MM.1S (cell line): ENCODE results near the gene CNPPD1.

ENCODE experiments used
- DNase-seq: peaks from one replicate; pipeline ENCODE4 v3.0.0-alpha.2; 2015
- H2AFZ ChIP-seq: fragments of 300-600 bp; sonication (generic); 2 replicates; pipeline ENCODE4 v1.6.0; 2016; ENCODE audit warnings: antibody characterized with exemption, low read length
- H3F3A ChIP-seq: fragments of 300-600 bp; sonication (generic); 2 replicates; pipeline ENCODE4 v1.6.1; 2016; ENCODE audit warnings: mild to moderate bottlenecking, antibody characterized with exemption, low read length, moderate library complexity, mixed read lengths; ENCODE audit not compliant: insufficient read depth
- H3K27ac ChIP-seq: fragments of 300-600 bp; sonication (generic); 2 replicates; pipeline ENCODE4 v1.5.1; 2016; ENCODE audit warnings: mild to moderate bottlenecking, low read length
- H3K27me3 ChIP-seq: fragments of 300-600 bp; sonication (generic); replicated peaks from 2 replicates; pipeline ENCODE4 v1.6.0; 2016; ENCODE audit warnings: low read length; ENCODE audit not compliant: insufficient read depth
- H3K36me3 ChIP-seq: fragments of 300-600 bp; sonication (generic); replicated peaks from 2 replicates; pipeline ENCODE4 v1.6.1; 2016; ENCODE audit warnings: mild to moderate bottlenecking, low read length, mixed read lengths; ENCODE audit not compliant: insufficient read depth
- H3K4me1 ChIP-seq: fragments of 300-600 bp; sonication (generic); 2 replicates; pipeline ENCODE4 v1.6.1; 2016; ENCODE audit warnings: low read length, mixed read lengths
- H3K4me2 ChIP-seq: fragments of 300-600 bp; sonication (generic); 2 replicates; pipeline ENCODE4 v1.6.0; 2016; ENCODE audit warnings: low read depth, low read length
- H3K4me3 ChIP-seq: fragments of 300-600 bp; sonication (generic); 2 replicates; pipeline ENCODE4 v1.5.1; 2016; ENCODE audit warnings: low read length, mixed read lengths
- H3K79me2 ChIP-seq: fragments of 300-600 bp; sonication (generic); 2 replicates; pipeline ENCODE4 v1.6.1; 2016; ENCODE audit warnings: mixed run types, low read length, mixed read lengths
- H3K9ac ChIP-seq: fragments of 300-600 bp; sonication (generic); 2 replicates; pipeline ENCODE4 v1.6.1; 2016; ENCODE audit warnings: low read length, mixed read lengths
- H3K9me2 ChIP-seq: fragments of 300-600 bp; sonication (generic); replicated peaks from 2 replicates; pipeline ENCODE4 v1.6.1; 2016; ENCODE audit warnings: mild to moderate bottlenecking, low read length, mixed read lengths; ENCODE audit not compliant: insufficient read depth
- H3K9me3 ChIP-seq: fragments of 300-600 bp; sonication (generic); replicated peaks from 2 replicates; pipeline ENCODE4 v1.6.1; 2016; ENCODE audit warnings: mild to moderate bottlenecking, low read length, mixed read lengths; ENCODE audit not compliant: insufficient read depth
- H4K20me1 ChIP-seq: fragments of 300-600 bp; sonication (generic); 2 replicates; pipeline ENCODE4 v1.6.1; 2016; ENCODE audit warnings: mild to moderate bottlenecking, low read length, moderate library complexity, mixed read lengths; ENCODE audit not compliant: insufficient read depth
- EZH2 ChIP-seq: fragments of 300-600 bp; sonication (generic); optimal IDR thresholded peaks from 2 replicates; pipeline ENCODE3; 2017; ENCODE audit warnings: low read depth, mild to moderate bottlenecking, antibody characterized with exemption, low read length, mixed read lengths
- EZH2phosphoT487 ChIP-seq: fragments of 300-600 bp; sonication (generic); IDR thresholded peaks from 2 replicates; pipeline ENCODE4 v1.6.1; 2018; ENCODE audit warnings: antibody characterized with exemption, low read length
- TF ChIP-seq, protein P1 (sequence below): fragments of 300-600 bp; sonication (generic); IDR thresholded peaks from 2 replicates; pipeline ENCODE4 v1.5.1; 2016; ENCODE audit warnings: antibody characterized with exemption, low read length, mixed read lengths

CNPPD1 gene

GRCh38 chr2:219126555-219126954 lies 50.2 kb downstream of the CNPPD1 start:
- no peak for DNase-seq
- no peaks in the 10 kb centered on the region for H3K27me3 ChIP-seq
- no peak overlapping the region for H3K9ac ChIP-seq
- no peak overlapping the region for H3K27ac ChIP-seq
- H3K79me2 ChIP-seq, result no peaks in the 10 kb centered on the region
- no peaks in the 10 kb centered on the region for H3K9me2 ChIP-seq
- TF ChIP-seq EZH2phosphoT487, result no peak
- TF ChIP-seq EZH2, result no peak
- TF ChIP-seq, protein P1, sequence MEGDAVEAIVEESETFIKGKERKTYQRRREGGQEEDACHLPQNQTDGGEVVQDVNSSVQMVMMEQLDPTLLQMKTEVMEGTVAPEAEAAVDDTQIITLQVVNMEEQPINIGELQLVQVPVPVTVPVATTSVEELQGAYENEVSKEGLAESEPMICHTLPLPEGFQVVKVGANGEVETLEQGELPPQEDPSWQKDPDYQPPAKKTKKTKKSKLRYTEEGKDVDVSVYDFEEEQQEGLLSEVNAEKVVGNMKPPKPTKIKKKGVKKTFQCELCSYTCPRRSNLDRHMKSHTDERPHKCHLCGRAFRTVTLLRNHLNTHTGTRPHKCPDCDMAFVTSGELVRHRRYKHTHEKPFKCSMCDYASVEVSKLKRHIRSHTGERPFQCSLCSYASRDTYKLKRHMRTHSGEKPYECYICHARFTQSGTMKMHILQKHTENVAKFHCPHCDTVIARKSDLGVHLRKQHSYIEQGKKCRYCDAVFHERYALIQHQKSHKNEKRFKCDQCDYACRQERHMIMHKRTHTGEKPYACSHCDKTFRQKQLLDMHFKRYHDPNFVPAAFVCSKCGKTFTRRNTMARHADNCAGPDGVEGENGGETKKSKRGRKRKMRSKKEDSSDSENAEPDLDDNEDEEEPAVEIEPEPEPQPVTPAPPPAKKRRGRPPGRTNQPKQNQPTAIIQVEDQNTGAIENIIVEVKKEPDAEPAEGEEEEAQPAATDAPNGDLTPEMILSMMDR, result no peak
- no peaks in the 10 kb centered on the region for H3K4me1 ChIP-seq
- H4K20me1 ChIP-seq, result 0 out of 2 replicates have a peak, but pooled peaks cover 5% of the 10 kb centered on the region
- H3K4me2 ChIP-seq, result no peak overlapping the region
- no peaks in the 10 kb centered on the region for H3K9me3 ChIP-seq
- H3K4me3 ChIP-seq, result no peak overlapping the region
- H3F3A ChIP-seq, result no peaks in the 10 kb centered on the region
- no peaks in the 10 kb centered on the region for H3K36me3 ChIP-seq
- H2AFZ ChIP-seq, result no peak overlapping the region

- DNase-seq, result no peak
- H2AFZ ChIP-seq, result no peak overlapping the region
- H4K20me1 ChIP-seq, result 0 out of 2 replicates have a peak, but pooled peaks cover 5% of the 10 kb centered on the region
- H3K4me1 ChIP-seq, result no peaks in the 10 kb centered on the region
- no peak overlapping the region for H3K27ac ChIP-seq
- no peaks in the 10 kb centered on the region for H3K9me3 ChIP-seq
- no peak overlapping the region for H3K4me3 ChIP-seq
- H3K79me2 ChIP-seq, result no peaks in the 10 kb centered on the region
- H3K36me3 ChIP-seq, result no peaks in the 10 kb centered on the region
- H3F3A ChIP-seq, result no peaks in the 10 kb centered on the region
- H3K27me3 ChIP-seq, result no peaks in the 10 kb centered on the region
- H3K9ac ChIP-seq, result no peak overlapping the region
- no peak for TF ChIP-seq EZH2
- TF ChIP-seq, protein P1, result no peak
- no peak for TF ChIP-seq EZH2phosphoT487
- H3K4me2 ChIP-seq, result no peak overlapping the region
- no peaks in the 10 kb centered on the region for H3K9me2 ChIP-seq
Measured at GRCh38 chr2:219125886-219126270, 50.8 kb downstream of the CNPPD1 start.

DNA sequence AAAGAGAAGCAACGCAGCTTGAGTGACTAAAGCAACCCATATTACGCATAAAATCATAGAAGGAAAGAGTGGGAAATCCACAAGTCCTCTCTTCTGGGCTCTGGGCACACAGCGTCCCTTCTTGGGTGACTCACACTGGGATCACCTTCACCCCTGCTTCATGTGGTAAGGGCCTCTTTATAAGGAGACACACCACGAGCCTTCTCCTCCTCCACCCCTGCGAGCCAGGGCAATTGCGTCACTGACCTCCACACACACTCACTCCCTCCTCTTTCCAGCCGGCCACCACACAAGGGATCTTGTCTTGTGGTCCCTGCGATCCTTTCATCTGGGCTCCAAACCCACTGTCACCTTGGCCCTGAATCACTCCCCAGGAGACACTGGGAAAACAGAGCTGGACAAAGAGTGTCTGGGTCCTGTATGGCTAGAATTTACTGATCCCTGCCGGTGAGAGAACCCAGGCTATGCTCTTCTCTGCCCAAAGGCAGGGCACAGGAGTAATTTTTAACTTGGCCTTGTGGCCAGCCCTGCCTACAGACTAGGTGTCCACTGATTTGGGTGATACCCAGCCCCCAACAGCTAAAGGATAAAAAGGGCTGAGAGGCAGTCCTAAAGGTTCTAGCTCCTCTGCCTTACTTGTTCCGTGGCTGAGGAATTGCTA lies 51.4 kb downstream of the CNPPD1 start:
- DNase-seq, result no peak
- no peaks in the 10 kb centered on the region for H3K9me2 ChIP-seq
- H3K27ac ChIP-seq, result no peak overlapping the region
- H3K9me3 ChIP-seq, result no peaks in the 10 kb centered on the region
- H3K4me3 ChIP-seq, result no peak overlapping the region
- no peak for TF ChIP-seq EZH2phosphoT487
- H3K9ac ChIP-seq, result no peak overlapping the region
- no peaks in the 10 kb centered on the region for H3K4me1 ChIP-seq
- no peaks in the 10 kb centered on the region for H3K36me3 ChIP-seq
- no peak overlapping the region for H3K4me2 ChIP-seq
- no peaks in the 10 kb centered on the region for H3K79me2 ChIP-seq
- H4K20me1 ChIP-seq, result 0 out of 2 replicates have a peak, but pooled peaks cover 5% of the 10 kb centered on the region
- H3K27me3 ChIP-seq, result no peaks in the 10 kb centered on the region
- no peaks in the 10 kb centered on the region for H3F3A ChIP-seq
- no peak overlapping the region for H2AFZ ChIP-seq
